ENCODE data around the gene ZNF497. TPM values are rescaled to one million over a fixed set of nuclear protein-coding genes. Genes with fewer than 3 reads are reported as not detected.
A peak's percentile ranks its signal among the peaks of the same experiment; 100 is the strongest.

Gene ZNF497
- total and polyA plus RNA-seq, 9 of the 15 experiments (the other 6 are each of a cell fraction or from before 2014, with no cell fraction given), result 0.06 to 0.98 (median 0.44) TPM; not detected in 1

DNA sequence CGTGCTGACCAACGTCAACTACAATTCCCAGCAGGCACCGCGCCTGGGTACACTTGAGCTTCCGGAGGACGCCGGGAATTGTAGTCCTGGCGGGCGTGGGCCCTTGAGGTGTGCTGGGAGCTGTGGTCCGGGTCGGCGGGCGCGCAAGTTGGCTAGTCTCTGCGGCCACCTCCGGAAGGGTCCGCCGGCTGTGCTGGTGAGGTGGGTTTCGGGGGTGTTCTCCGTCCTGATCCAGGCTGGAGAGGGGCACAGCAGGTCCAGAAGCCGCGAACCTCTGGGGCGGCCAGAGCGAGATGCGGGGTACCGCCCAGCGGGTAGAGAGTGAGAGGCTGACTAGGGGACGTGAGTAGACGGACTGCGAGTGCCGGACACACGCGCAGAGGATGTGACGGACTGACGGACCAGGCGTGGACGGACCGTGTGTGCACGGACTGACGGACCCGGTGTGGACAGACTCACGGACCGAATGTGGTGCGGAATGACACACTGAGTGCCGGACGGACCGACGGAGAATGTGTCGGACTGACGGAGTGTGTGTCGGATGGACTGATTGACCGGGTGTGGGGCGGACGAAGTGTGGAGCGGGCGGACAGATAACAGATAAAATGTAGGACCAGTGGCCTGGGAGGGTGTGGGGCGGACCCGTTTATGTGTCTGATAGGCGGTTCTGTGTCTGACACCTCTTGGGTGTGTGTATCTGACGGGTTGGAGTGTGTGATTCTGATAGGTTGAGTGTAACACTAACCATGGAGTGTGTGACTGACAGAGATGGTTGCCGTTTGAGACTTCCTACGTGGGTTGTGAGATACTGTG lies 35.4 kb downstream of the ZNF497 start, which contains the start of gene ZSCAN22 (continued):
- peak; percentile 58; the same call in 1 of the 2 replicates for TF ChIP-seq ARID1B (IDR thresholded peaks at IDR 0.05)
- TF ChIP-seq SAP30 (IDR thresholded peaks at IDR 0.05; ENCODE audit: borderline replicate concordance, insufficient read depth, low read depth, low read length, poor library complexity, severe bottlenecking), result peak; percentile 88
- TF ChIP-seq SMARCC2 (IDR thresholded peaks at IDR 0.05; ENCODE audit: low read depth), result no peak
- TF ChIP-seq, protein P1, sequence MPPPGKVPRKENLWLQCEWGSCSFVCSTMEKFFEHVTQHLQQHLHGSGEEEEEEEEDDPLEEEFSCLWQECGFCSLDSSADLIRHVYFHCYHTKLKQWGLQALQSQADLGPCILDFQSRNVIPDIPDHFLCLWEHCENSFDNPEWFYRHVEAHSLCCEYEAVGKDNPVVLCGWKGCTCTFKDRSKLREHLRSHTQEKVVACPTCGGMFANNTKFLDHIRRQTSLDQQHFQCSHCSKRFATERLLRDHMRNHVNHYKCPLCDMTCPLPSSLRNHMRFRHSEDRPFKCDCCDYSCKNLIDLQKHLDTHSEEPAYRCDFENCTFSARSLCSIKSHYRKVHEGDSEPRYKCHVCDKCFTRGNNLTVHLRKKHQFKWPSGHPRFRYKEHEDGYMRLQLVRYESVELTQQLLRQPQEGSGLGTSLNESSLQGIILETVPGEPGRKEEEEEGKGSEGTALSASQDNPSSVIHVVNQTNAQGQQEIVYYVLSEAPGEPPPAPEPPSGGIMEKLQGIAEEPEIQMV (tag; conservative IDR thresholded peaks at IDR 0.05; ENCODE audit: low read depth), result 0 out of 2 replicates have a peak, but pooled peaks have one; percentile 22
- TF ChIP-seq, protein P2, sequence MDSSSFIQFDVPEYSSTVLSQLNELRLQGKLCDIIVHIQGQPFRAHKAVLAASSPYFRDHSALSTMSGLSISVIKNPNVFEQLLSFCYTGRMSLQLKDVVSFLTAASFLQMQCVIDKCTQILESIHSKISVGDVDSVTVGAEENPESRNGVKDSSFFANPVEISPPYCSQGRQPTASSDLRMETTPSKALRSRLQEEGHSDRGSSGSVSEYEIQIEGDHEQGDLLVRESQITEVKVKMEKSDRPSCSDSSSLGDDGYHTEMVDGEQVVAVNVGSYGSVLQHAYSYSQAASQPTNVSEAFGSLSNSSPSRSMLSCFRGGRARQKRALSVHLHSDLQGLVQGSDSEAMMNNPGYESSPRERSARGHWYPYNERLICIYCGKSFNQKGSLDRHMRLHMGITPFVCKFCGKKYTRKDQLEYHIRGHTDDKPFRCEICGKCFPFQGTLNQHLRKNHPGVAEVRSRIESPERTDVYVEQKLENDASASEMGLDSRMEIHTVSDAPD (CRISPR knock-in tag; IDR thresholded peaks at IDR 0.05), result no peak
- TF ChIP-seq C11orf30 (IDR thresholded peaks at IDR 0.05; ENCODE audit: low read depth), result peak; percentile 99
- TF ChIP-seq, protein P3, sequence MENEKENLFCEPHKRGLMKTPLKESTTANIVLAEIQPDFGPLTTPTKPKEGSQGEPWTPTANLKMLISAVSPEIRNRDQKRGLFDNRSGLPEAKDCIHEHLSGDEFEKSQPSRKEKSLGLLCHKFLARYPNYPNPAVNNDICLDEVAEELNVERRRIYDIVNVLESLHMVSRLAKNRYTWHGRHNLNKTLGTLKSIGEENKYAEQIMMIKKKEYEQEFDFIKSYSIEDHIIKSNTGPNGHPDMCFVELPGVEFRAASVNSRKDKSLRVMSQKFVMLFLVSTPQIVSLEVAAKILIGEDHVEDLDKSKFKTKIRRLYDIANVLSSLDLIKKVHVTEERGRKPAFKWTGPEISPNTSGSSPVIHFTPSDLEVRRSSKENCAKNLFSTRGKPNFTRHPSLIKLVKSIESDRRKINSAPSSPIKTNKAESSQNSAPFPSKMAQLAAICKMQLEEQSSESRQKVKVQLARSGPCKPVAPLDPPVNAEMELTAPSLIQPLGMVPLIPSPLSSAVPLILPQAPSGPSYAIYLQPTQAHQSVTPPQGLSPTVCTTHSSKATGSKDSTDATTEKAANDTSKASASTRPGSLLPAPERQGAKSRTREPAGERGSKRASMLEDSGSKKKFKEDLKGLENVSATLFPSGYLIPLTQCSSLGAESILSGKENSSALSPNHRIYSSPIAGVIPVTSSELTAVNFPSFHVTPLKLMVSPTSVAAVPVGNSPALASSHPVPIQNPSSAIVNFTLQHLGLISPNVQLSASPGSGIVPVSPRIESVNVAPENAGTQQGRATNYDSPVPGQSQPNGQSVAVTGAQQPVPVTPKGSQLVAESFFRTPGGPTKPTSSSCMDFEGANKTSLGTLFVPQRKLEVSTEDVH (IDR thresholded peaks at IDR 0.05; ENCODE audit: low read depth, partially characterized antibody), result peak; percentile 78
- TF ChIP-seq BDP1 (IDR thresholded peaks at IDR 0.05; ENCODE audit: insufficient read depth, insufficient read length), result no peak
- peak in 1 of 2 experiments; percentile 99; a peak in 3 of 4 replicates for TF ChIP-seq TRIM24 (IDR thresholded peaks at IDR 0.05)
- TF ChIP-seq ZNF263 (CRISPR knock-in tag; IDR thresholded peaks at IDR 0.05; ENCODE audit: borderline replicate concordance), result peak; percentile 63
- TF ChIP-seq, protein P4, sequence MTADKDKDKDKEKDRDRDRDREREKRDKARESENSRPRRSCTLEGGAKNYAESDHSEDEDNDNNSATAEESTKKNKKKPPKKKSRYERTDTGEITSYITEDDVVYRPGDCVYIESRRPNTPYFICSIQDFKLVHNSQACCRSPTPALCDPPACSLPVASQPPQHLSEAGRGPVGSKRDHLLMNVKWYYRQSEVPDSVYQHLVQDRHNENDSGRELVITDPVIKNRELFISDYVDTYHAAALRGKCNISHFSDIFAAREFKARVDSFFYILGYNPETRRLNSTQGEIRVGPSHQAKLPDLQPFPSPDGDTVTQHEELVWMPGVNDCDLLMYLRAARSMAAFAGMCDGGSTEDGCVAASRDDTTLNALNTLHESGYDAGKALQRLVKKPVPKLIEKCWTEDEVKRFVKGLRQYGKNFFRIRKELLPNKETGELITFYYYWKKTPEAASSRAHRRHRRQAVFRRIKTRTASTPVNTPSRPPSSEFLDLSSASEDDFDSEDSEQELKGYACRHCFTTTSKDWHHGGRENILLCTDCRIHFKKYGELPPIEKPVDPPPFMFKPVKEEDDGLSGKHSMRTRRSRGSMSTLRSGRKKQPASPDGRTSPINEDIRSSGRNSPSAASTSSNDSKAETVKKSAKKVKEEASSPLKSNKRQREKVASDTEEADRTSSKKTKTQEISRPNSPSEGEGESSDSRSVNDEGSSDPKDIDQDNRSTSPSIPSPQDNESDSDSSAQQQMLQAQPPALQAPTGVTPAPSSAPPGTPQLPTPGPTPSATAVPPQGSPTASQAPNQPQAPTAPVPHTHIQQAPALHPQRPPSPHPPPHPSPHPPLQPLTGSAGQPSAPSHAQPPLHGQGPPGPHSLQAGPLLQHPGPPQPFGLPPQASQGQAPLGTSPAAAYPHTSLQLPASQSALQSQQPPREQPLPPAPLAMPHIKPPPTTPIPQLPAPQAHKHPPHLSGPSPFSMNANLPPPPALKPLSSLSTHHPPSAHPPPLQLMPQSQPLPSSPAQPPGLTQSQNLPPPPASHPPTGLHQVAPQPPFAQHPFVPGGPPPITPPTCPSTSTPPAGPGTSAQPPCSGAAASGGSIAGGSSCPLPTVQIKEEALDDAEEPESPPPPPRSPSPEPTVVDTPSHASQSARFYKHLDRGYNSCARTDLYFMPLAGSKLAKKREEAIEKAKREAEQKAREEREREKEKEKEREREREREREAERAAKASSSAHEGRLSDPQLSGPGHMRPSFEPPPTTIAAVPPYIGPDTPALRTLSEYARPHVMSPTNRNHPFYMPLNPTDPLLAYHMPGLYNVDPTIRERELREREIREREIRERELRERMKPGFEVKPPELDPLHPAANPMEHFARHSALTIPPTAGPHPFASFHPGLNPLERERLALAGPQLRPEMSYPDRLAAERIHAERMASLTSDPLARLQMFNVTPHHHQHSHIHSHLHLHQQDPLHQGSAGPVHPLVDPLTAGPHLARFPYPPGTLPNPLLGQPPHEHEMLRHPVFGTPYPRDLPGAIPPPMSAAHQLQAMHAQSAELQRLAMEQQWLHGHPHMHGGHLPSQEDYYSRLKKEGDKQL (CRISPR knock-in tag; IDR thresholded peaks at IDR 0.05; ENCODE audit: borderline replicate concordance), result no peak
- TF ChIP-seq, protein P5, sequence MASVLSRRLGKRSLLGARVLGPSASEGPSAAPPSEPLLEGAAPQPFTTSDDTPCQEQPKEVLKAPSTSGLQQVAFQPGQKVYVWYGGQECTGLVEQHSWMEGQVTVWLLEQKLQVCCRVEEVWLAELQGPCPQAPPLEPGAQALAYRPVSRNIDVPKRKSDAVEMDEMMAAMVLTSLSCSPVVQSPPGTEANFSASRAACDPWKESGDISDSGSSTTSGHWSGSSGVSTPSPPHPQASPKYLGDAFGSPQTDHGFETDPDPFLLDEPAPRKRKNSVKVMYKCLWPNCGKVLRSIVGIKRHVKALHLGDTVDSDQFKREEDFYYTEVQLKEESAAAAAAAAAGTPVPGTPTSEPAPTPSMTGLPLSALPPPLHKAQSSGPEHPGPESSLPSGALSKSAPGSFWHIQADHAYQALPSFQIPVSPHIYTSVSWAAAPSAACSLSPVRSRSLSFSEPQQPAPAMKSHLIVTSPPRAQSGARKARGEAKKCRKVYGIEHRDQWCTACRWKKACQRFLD (CRISPR knock-in tag; IDR thresholded peaks at IDR 0.05), result no peak; the same call in 1 of the 2 replicates

Measured in K562 (cell line).